EH (cell line): Measurements from ENCODE around the gene MEGF6.

ENCODE experiments used
- DNase-seq: peaks from one replicate; pipeline ENCODE4 v3.0.0-alpha.2; 2015; ENCODE audit warnings: low read depth

Gene MEGF6

DNA sequence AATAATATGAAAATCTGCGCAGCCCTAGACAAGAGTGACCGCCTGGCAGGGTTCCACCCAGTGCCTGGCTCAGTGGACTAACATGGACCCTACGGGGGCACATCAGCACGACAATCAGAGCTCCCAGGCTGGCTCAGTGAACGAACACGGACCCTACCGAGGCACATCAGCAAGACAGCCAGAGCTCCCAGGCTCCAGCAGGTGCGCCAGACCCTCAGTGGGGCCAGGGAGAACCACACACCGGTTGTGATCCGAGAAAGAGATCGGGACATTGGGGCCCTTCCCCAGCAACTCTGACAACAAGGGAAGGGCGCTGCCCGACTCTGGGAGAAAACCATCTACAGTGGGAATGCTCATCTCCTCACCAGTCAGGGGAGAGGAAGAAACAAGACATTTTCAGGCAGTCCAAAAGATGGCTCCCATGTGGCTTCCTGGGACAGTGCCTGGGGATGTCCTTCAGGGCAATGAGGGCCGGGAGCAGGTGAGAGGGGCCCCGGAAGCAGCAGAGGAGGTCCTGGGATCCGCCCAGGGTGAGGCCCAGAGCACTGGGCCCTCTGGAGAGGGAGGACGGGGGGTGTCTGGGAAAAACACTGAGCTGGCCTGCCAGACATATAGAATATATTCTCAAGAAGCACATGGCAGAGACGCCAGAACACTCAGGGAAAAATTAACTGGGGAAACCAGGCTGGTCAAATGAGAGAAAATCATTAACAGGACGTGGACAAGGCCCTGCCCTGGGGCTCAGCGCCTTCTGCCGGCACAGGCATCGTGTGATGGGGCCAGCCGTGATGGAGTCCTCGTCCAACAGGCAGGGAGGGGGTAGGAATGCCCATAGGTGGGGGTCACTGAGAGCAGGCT, 152.0 kb downstream of the MEGF6 start:
- DNase-seq, result no peak

DNA sequence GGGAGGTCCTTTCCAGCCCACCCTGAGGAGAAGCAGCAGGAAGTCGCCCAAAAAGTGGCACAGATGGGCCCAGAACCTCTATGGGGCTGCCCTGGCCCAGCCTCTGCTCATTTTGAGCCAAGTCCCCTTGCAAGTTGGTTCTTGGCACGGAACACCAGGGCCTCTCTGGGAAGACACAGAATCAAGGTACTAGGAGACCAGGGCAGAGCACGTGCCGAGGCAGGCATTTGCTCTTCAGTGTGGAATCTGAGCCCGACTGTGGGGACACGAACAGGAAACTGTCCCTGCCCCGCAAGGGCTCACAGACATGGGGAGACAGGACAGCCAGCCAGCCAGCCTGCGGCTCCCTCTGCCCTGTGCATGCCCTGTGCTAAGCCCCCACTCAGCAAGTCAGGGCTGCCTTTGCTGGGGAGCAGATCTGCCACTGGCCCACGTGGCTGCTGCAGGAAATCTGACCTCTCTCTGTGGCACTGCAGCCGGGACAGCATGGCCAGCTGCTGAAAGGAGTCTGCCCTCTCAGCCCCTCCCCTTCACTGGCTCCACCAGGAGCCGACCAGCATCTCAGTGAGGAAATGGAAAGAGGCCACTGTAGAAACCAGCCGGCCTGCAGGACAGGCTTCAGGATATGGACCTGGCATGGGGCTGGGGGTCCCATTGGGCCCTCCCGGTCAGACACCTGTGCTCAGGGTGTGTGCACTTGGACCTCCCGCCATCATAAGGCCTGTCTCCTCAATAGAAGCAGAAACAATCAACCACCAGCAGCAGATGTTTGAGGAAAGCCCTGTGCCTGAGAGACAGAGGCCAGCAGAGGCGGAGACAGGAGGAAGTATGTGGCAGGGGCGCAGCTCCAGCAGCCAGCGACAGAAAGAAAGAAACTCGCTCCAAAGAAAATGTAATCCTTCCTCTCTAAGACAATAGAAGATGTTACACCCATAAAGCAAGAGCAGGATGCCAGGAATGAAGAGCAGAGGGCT, 153.1 kb downstream of the MEGF6 start:
- no peak for DNase-seq

DNA sequence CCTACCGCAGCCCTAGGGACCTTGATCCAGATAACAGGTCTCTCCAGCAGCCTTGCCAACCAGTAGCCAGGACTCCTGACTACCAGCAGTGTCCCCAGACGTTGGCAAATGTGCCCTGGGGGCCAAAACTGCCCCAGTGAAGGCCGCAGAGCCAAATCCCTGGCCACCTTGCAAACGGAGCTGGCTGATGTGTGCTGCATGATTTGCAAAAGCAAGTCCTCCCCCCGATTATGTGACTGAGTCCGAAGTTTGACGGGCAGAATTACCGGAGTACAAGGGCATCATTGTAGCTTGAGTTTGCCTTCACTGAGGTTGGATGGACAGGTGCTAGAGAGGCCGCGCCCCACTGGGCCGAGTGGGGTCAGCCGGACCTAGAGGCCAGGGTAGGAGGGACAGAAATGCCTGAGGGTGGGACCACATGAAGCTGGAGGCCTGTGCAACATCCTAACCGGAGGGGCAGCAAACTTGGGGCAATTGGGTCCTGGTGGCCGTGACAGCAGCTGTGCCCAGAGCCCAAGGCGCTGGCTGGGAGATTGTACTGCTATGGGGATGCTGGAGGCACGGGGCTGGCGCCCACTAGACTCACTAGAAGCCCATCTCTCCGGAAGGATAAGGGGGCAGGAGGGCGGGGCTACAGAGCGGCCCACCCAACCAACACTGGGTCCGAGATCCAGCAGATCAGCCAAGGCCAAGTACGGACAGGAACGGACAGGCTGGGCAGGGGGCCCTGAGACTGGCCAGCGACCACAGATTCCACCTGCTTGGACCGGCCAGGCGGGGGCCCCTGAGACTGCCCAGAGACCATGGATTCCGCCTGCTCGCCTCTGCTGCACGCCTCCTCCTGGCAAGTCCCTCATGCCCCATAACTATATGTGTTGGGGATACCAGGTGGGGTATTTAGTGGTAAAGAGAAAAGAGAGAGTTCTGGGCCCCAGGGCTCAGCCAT, 154.1 kb downstream of the MEGF6 start:
- DNase-seq, result no peak

DNA sequence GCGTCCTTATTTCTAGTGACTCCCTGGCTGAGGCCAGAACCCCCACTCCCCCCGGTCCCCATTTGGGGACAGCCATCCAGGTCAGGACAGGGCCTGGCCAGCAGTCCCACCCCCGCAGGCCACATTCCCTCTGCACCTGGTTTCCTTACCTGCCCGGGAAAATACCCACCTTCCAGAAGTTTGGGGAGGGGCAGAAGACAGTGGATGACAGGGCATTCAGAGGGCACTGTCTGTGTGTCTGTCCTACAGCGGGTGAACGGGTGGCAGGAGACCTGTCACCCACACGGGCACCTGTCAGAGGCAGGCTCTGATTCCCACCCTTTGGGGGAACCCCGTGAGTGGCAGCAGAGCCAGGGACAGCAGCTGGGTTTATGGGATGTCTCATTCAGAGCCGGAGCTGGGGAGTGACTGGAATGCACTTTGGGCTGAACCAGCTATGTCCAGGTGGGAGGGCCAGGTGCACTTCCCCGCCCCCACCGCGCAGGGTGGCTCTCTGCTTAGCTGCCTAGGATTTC, 154.8 kb downstream of the MEGF6 start:
- DNase-seq, result no peak

DNA sequence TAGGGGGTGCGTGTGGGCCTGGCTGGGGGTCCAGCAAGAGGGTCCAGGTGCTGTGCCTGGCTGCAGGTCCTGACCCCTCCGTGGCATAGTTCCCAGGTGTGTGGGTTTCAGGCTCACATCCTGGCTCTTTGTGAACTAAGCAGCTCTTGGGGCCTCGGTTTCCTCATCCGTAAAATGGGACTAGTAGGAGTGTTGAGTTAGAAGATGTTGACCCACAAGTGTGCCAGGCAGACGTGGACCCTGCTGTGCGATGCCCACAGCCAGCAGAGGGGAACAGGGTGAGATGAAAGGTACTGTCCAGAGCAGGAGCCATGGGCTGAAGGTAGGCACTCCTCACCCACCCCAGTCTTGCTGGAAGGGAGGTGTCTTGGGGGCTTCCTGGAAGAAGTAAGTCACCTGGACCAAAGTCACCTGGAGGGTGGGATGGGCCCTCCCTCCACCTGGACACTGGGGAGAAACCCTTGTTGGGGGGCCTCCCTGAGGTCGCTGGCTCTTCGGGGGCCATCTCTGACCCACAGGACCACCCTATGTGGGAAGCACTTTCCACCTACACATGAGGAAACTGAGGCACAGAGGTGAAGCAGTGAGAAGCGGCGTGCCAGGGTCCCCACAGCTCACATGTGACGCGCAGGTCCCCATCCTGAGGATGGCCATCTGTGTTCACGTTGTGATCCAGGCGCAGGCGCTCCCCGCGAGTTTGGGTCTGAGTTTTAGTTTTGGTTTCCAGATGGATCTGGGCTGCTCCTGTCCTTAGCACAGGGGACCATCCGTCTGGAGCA, 155.4 kb downstream of the MEGF6 start:
- no peak for DNase-seq

DNA sequence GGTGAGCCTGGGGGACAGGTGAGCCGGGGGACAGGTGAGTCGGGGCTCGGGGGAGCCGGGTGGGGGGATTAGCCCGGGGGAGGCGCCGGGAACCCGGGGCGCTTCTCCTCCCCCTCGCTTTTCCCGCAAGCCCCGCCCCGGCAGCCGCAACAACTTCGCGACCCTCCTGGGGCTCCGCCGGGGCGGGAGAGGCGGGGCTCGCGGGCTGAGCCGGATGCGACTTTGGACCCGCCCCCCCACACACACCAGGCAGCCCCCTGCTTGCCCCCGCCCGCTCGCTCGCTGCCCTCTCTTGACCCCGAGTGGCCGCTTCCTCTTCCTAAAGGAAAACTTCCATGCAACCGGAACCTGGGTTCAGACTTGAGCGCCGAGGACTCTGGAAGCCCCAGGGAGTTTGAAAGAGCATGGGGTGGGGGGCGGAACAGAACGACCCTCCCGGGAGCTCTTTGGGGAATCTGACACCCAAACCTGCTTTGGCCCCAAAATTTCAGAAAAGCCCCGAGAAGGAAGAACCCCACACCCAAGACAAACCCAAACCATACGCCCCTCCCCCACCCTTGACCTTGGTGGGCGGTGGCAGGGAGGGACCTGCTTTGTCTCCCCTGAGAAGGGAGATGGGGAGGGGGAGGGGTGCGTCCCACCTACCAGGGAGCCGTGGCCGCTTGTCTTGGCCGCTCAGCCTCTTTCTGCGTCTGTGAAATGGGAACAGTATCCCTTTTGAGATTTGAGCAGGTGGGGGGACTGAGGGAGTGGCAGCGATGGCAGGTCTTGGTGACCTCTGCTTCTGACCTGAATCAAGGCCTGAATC, 156.3 kb downstream of the MEGF6 start:
- DNase-seq, result no peak

DNA sequence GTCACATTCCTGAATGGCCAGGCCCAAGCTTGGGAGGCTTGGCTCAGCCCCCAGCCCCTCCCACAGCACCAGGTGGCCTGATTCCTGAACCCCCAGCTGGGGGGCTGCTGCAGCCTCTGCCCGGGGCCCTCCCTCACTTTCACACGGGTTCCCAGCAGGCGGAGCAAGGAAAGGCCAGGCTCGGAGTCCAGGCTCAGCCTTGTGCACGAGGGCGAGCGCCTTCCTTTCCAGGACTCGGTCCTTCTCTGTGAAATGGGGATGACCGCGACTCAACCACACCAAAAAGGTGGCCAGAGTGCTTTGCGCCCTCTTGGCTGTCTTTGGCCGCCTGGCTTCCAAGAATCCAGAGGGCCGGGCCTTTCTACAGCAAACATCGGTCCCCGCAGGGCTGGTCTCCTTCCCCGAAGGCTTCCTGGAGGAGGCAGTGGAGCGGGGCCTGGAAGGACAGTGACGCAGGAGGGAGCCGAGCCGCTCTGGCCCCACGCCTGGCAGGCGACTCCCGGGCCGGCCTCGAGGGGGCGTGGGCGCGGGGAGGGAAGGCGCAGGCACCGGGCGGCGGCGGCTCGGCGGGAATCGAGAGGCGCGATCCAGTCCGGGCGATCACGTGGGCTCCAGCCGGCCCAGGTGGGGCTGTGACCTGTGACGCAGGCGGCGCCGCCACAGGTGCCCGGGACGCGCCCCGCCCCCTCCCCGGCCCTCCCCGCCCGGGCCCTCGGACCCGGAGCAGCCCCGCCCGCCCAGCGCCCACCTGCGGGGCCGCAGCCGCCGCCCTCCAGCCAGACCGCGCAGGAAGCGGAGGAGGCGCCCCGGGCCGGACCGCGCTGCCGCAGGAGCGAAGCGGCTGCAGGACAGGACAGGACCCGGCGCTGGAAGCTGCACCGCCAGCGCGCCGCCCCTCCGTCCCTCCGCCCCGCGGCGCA, 157.2 kb downstream of the MEGF6 start, which contains the start of gene ARHGEF16:
TSS of gene ARHGEF16 (plus strand) at position 775 of the 920 bp plus-strand sequence. CDS start 8,420 bp downstream, outside the sequence.
- peak; percentile 52 for DNase-seq

- peak; percentile 65 for DNase-seq
Observed at GRCh38 chr1:3453203-3453761, 158.0 kb downstream of the MEGF6 start.

- no peak for DNase-seq
Observed at GRCh38 chr1:3452866-3453175, 158.5 kb downstream of the MEGF6 start.

DNA sequence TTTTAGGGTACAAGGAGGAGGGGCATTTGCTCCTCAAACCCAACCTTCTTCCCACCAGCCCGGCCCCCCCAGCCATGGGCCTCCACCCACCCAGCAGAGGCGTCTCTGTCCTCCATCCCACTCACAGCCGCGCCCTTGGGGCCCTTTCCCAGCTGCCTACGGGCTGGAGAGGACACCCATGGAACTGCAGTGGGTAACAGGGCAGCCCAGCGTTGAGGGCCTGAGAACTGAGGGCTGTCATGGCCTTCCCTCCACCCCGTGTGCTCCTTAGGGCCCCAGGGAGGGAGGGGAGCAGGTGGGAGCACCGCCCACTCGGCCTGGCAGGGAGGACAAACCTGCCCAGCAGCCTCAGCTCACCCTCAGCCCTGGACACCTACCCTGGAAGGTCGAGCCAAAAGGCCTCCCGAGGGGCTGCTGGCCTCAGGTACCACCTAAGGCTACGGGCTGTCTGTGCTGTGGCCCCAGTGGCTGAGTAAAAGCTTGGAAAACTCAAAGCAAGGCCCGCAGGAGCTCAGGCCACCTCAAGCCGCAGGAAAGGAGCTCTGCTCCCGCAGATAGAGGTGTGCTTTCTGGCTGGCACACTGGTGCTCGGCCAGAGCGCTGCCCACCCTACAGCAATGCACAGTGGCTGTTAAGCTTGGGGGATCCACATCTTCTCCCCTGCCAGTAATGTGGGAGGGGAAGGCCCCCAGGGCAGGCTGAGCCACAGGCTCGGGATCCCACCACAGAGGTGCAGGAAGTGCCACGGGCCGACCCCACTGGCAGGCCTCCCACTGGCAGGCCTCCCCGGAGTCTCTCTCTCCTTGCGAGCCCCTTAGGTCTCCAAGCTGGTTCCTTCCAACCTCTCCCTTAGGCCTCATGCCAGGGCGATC, 159.1 kb downstream of the MEGF6 start:
- no peak for DNase-seq

- DNase-seq, result no peak
Observed at GRCh38 chr1:3450983-3451382, 160.3 kb downstream of the MEGF6 start.

- no peak for DNase-seq
Observed at GRCh38 chr1:3450202-3450863, 161.0 kb downstream of the MEGF6 start.

DNA sequence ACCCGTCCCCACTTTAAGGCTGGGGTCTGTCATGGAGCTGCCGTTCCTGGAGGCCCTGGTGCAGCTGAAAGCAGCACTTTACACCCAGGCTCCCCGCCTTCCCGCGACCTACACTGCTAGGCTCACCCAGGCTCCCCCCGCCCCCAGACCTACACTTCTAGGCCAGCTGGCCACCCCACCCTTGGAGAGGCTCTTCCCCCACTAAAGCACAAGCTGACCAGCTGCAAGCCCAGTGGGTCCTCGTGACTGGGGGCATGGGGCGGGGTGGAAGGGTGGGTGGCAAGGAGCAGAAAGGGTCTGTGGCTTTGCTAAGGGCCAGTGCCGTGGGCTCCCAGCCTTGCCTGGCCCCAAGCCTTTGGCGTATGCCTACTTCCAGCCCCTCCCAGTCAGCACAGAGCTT, 166.6 kb downstream of the MEGF6 start:
- DNase-seq, result no peak

GRCh38 chr1:3444298-3444697, 167.0 kb downstream of the MEGF6 start:
- no peak for DNase-seq

- DNase-seq, result no peak
Observed at GRCh38 chr1:3443807-3444206, 167.5 kb downstream of the MEGF6 start.

DNA sequence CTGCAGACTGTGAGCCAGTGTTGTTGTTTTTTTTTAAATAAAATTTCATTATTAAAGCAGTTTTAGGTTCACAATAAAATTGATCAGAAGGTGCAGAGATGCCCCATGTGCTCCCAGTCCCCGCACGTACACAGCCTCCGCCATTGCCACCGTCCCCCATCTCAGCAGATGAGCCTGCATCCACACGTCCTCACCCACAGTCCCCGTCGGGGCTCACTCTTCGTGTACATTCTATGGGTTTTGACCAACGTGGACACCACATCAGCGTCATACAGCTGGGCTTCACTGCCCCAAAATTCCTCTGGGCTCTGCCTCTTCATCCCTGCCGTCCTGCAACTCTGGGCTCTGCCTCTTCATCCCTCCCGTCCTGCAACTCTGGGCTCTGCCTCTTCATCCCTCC, 168.4 kb downstream of the MEGF6 start:
- no peak for DNase-seq

DNA sequence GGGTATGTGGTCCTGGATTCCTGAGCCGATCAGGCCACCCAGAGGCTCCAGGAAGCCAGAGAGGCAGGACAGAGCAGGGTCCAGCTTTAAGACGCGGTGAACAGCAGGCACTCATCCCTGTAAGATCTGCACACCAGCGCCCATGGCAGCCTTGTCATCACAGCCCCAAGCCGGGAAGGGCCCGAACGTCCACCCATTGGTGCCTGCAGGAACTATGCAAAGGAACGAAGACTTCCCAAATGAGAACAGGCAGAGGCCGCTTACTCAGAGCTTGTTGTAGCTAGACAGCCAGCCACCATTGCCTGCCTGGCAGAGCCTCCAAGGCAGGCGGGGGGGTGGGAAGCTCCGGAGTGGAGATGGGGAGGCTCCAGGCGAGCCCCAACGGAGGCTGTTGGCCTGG, 169.0 kb downstream of the MEGF6 start:
- DNase-seq, result no peak
